ENCODE results near the gene CCL18.

DNA sequence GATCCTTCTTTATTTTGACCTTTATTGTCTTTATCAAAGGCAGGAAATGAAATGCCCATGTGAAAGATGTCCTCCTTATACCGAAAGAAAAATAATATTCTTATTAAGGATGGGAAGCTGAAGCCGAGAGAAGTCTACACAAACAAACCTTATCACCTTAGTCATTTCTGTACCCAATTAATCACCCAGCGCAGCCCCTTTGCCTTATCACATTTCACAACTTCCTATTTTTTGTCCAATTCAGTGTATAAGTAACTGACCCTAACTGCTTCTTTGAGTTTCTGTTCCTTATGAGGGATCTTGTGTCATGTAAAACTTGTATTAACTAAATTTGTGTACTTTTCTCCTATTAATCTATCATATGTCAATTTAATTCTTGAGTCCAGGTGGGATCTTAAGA, 29.9 kb upstream of the CCL18 start:
- TF ChIP-seq, protein P1, sequence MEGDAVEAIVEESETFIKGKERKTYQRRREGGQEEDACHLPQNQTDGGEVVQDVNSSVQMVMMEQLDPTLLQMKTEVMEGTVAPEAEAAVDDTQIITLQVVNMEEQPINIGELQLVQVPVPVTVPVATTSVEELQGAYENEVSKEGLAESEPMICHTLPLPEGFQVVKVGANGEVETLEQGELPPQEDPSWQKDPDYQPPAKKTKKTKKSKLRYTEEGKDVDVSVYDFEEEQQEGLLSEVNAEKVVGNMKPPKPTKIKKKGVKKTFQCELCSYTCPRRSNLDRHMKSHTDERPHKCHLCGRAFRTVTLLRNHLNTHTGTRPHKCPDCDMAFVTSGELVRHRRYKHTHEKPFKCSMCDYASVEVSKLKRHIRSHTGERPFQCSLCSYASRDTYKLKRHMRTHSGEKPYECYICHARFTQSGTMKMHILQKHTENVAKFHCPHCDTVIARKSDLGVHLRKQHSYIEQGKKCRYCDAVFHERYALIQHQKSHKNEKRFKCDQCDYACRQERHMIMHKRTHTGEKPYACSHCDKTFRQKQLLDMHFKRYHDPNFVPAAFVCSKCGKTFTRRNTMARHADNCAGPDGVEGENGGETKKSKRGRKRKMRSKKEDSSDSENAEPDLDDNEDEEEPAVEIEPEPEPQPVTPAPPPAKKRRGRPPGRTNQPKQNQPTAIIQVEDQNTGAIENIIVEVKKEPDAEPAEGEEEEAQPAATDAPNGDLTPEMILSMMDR (IDR thresholded peaks at IDR 0.05) = no peak
- TF ChIP-seq POLR2AphosphoS5 (IDR thresholded peaks at IDR 0.05) (no peak), POLR2A (IDR thresholded peaks at IDR 0.05) (no peak), EP300 (IDR thresholded peaks at IDR 0.05) (no peak)
